Measurements from ENCODE around the gene TPCN1. TPM values are rescaled to one million over a fixed set of nuclear protein-coding genes. Genes with fewer than 3 reads are reported as not detected.
"Not testable (repeated sequence)": the region's sequence is repeated elsewhere in the genome, so short reads cannot be mapped to it uniquely, and the experiment has no call there.

TPCN1 gene
- total RNA-seq, 1 experiment from 2014 or later: 7.6 TPM

- no peak for DNase-seq (ENCODE audit: low read depth in 1 of 2, low spot score in 2 of 2)
- 0 out of 2 replicates have a peak, but pooled peaks cover 3% of the 10 kb centered on the region for H3K4me1 ChIP-seq (replicated peaks)
- H3K27me3 ChIP-seq (replicated peaks): no peaks in the 10 kb centered on the region
Observed at GRCh38 chr12:113202300-113203075, 18.8 kb upstream of the TPCN1 start.

GRCh38 chr12:113203852-113204760, 17.2 kb upstream of the TPCN1 start:
- H3K27me3 ChIP-seq (replicated peaks): no peaks in the 10 kb centered on the region
- peaks cover 14% of the 10 kb centered on the region for H3K4me1 ChIP-seq (replicated peaks)
- no peaks in the 10 kb centered on the region for H3K36me3 ChIP-seq
- H3K27ac ChIP-seq: no peak overlapping the region
- H3K9me3 ChIP-seq (replicated peaks): no peaks in the 10 kb centered on the region
- no peak overlapping the region for H3K4me3 ChIP-seq
- DNase-seq (ENCODE audit: low read depth in 1 of 2, low spot score in 2 of 2): no peak

More at GRCh38 chr12:113202300-113203075, 18.8 kb upstream of the TPCN1 start:
- Histone ChIP-seq H3K36me3 (no peaks in the 10 kb centered on the region), H3K27ac (no peak overlapping the region), H3K9me3 (replicated peaks) (no peaks in the 10 kb centered on the region), H3K4me3 (no peak overlapping the region)

- DNase-seq (ENCODE audit: low read depth in 1 of 2, low spot score in 2 of 2): no peak
Observed at GRCh38 chr12:113204804-113205203, 16.5 kb upstream of the TPCN1 start.

GRCh38 chr12:113206802-113207201, 14.5 kb upstream of the TPCN1 start:
- not testable (repeated sequence) for H3K9me3 ChIP-seq (replicated peaks); H3K4me3 ChIP-seq; H3K27ac ChIP-seq; H3K36me3 ChIP-seq; H3K27me3 ChIP-seq (replicated peaks); DNase-seq (ENCODE audit: low read depth in 1 of 2, low spot score in 2 of 2)
- H3K4me1 ChIP-seq (replicated peaks): peaks cover 14% of the 10 kb centered on the region

More at GRCh38 chr12:113204804-113205203, 16.5 kb upstream of the TPCN1 start:
- Histone ChIP-seq H3K4me1 (replicated peaks) (peaks cover 14% of the 10 kb centered on the region), H3K27me3 (replicated peaks) (no peaks in the 10 kb centered on the region), H3K4me3 (no peak overlapping the region), H3K9me3 (replicated peaks) (no peaks in the 10 kb centered on the region), H3K27ac (no peak overlapping the region), H3K36me3 (no peaks in the 10 kb centered on the region)

GRCh38 chr12:113207613-113208040, 13.6 kb upstream of the TPCN1 start:
- Histone ChIP-seq H3K4me1 (replicated peaks) (peaks cover 14% of the 10 kb centered on the region), H3K27ac (no peak overlapping the region), H3K4me3 (no peak overlapping the region), H3K27me3 (replicated peaks) (no peaks in the 10 kb centered on the region), H3K9me3 (replicated peaks) (no peaks in the 10 kb centered on the region), H3K36me3 (no peaks in the 10 kb centered on the region)
- DNase-seq (ENCODE audit: low read depth in 1 of 2, low spot score in 2 of 2): no peak

GRCh38 chr12:113208041-113208934, 13.0 kb upstream of the TPCN1 start:
- Histone ChIP-seq H3K27me3 (replicated peaks) (no peaks in the 10 kb centered on the region), H3K9me3 (replicated peaks) (no peaks in the 10 kb centered on the region), H3K27ac (peak overlapping the region; percentile 40), H3K4me1 (replicated peaks) (peaks cover 16% of the 10 kb centered on the region), H3K36me3 (no peaks in the 10 kb centered on the region), H3K4me3 (no peak overlapping the region)
- peak in 1 of 2 experiments; percentile 41 for DNase-seq (ENCODE audit: low read depth in 1 of 2, low spot score in 2 of 2)

GRCh38 chr12:113211160-113211559, 10.1 kb upstream of the TPCN1 start:
- no peaks in the 10 kb centered on the region for H3K27me3 ChIP-seq (replicated peaks)
- no peaks in the 10 kb centered on the region for H3K9me3 ChIP-seq (replicated peaks)
- H3K36me3 ChIP-seq: no peaks in the 10 kb centered on the region
- no peak overlapping the region for H3K27ac ChIP-seq
- no peak overlapping the region for H3K4me3 ChIP-seq
- no peak for DNase-seq (ENCODE audit: low read depth in 1 of 2, low spot score in 2 of 2)
- H3K4me1 ChIP-seq (replicated peaks): peaks cover 43% of the 10 kb centered on the region

- DNase-seq (ENCODE audit: low read depth in 1 of 2, low spot score in 2 of 2): peak; percentile 94
- peak overlapping the region; percentile 92 for H3K27ac ChIP-seq
- no peaks in the 10 kb centered on the region for H3K36me3 ChIP-seq
- H3K4me3 ChIP-seq: no peak overlapping the region
- H3K4me1 ChIP-seq (replicated peaks): peaks cover 44% of the 10 kb centered on the region
- H3K9me3 ChIP-seq (replicated peaks): no peaks in the 10 kb centered on the region
- no peaks in the 10 kb centered on the region for H3K27me3 ChIP-seq (replicated peaks)
Observed at GRCh38 chr12:113214895-113215400, 6.3 kb upstream of the TPCN1 start.

- H3K27ac ChIP-seq: peak overlapping the region; percentile 92
- H3K27me3 ChIP-seq (replicated peaks): no peaks in the 10 kb centered on the region
- H3K9me3 ChIP-seq (replicated peaks): no peaks in the 10 kb centered on the region
- H3K36me3 ChIP-seq: no peaks in the 10 kb centered on the region
- H3K4me3 ChIP-seq: no peak overlapping the region
- DNase-seq (ENCODE audit: low read depth in 1 of 2, low spot score in 2 of 2): peak in 1 of 2 experiments; percentile 38
- H3K4me1 ChIP-seq (replicated peaks): peaks cover 49% of the 10 kb centered on the region
Observed at GRCh38 chr12:113216027-113216426, 5.2 kb upstream of the TPCN1 start.

GRCh38 chr12:113220593-113221180, 577 bp upstream of the TPCN1 start:
- H3K27ac ChIP-seq: peak overlapping the region; percentile 65
- DNase-seq (ENCODE audit: low read depth in 1 of 2, low spot score in 2 of 2): no peak

GRCh38 chr12:113221997-113222729, 899 bp downstream of the TPCN1 start:
- Histone ChIP-seq H3K36me3 (no peaks in the 10 kb centered on the region), H3K4me1 (replicated peaks) (peaks cover 39% of the 10 kb centered on the region), H3K4me3 (peak overlapping the region; percentile 70), H3K9me3 (replicated peaks) (no peaks in the 10 kb centered on the region), H3K27ac (peak overlapping the region; percentile 56), H3K27me3 (replicated peaks) (no peaks in the 10 kb centered on the region)
- DNase-seq (ENCODE audit: low read depth in 1 of 2, low spot score in 2 of 2): no peak

More at GRCh38 chr12:113220593-113221180, 577 bp upstream of the TPCN1 start:
- no peaks in the 10 kb centered on the region for H3K36me3 ChIP-seq
- no peaks in the 10 kb centered on the region for H3K27me3 ChIP-seq (replicated peaks)
- H3K9me3 ChIP-seq (replicated peaks): no peaks in the 10 kb centered on the region
- peak overlapping the region; percentile 39 for H3K4me3 ChIP-seq
- peaks cover 54% of the 10 kb centered on the region for H3K4me1 ChIP-seq (replicated peaks)
